HEK293T (cell line): ENCODE results near the gene ERCC1.
"Not testable (repeated sequence)": the region's sequence is repeated elsewhere in the genome, so short reads cannot be mapped to it uniquely, and the experiment has no call there.

Source experiments
- CTCF ChIA-PET: fragments of 350-600 bp; formaldehyde crosslinking; extraction: SDS; loops from one replicate; lab custom pipeline; 2021; ENCODE audit warnings: antibody characterized with exemption, inconsistent platforms; lab: Yijun Ruan, JAX
- POLR2A ChIA-PET: fragments of 350-600 bp; formaldehyde crosslinking; extraction: SDS; loops from one replicate; lab custom pipeline; 2020; ENCODE audit warnings: antibody characterized with exemption, inconsistent platforms; lab: Yijun Ruan, JAX
- DNase-seq: peaks from one replicate; pipeline ENCODE4 v3.0.0; 2012; ENCODE audit warnings: mixed read lengths; ENCODE audit errors: extremely low spot score
- ARNT ChIP-seq: fragments of 450-650 bp; IDR thresholded peaks from 2 replicates; pipeline ENCODE4 v1.6.1; 2017; ENCODE audit warnings: mild to moderate bottlenecking
- BHLHE40 ChIP-seq: fragments of 450-650 bp; IDR thresholded peaks from 2 replicates; pipeline ENCODE4 v1.6.1; 2016; ENCODE audit warnings: mild to moderate bottlenecking, moderate library complexity, borderline replicate concordance
- CTBP1 ChIP-seq: fragments of 450-650 bp; IDR thresholded peaks from 2 replicates; pipeline ENCODE4 v1.6.1; 2016; ENCODE audit warnings: borderline replicate concordance
- ELF4 ChIP-seq: fragments of 450-650 bp; IDR thresholded peaks from 2 replicates; pipeline ENCODE4 v1.6.1; 2017; ENCODE audit warnings: antibody characterized with exemption
- FOXA1 ChIP-seq: fragments of 450-650 bp; IDR thresholded peaks from 2 replicates; pipeline ENCODE4 v1.6.1; 2016; ENCODE audit warnings: mild to moderate bottlenecking
- FOXK2 ChIP-seq: fragments of 450-650 bp; IDR thresholded peaks from 2 replicates; pipeline ENCODE4 v1.6.1; 2016; ENCODE audit warnings: mild to moderate bottlenecking
- FOXM1 ChIP-seq: fragments of 450-650 bp; IDR thresholded peaks from 2 replicates; pipeline ENCODE4 v1.6.1; 2017; ENCODE audit warnings: mild to moderate bottlenecking, borderline replicate concordance
- HDGF ChIP-seq: fragments of 450-650 bp; IDR thresholded peaks from 2 replicates; pipeline ENCODE4 v1.6.1; 2017; ENCODE audit warnings: antibody characterized with exemption, borderline replicate concordance
- L3MBTL2 ChIP-seq: fragments of 450-650 bp; conservative IDR thresholded peaks from 2 replicates; pipeline ENCODE4 v1.6.1; 2016; ENCODE audit warnings: mild to moderate bottlenecking
- LEF1 ChIP-seq: fragments of 450-650 bp; IDR thresholded peaks from 2 replicates; pipeline ENCODE4 v1.6.1; 2017; ENCODE audit warnings: mild to moderate bottlenecking, borderline replicate concordance
- NFRKB ChIP-seq: fragments of 450-650 bp; IDR thresholded peaks from 2 replicates; pipeline ENCODE4 v1.6.1; 2016; ENCODE audit warnings: mild to moderate bottlenecking, moderate library complexity
- PKNOX1 ChIP-seq: fragments of 450-650 bp; IDR thresholded peaks from 2 replicates; pipeline ENCODE4 v1.6.1; 2016
- SP1 ChIP-seq: fragments of 450-650 bp; IDR thresholded peaks from 2 replicates; pipeline ENCODE4 v1.6.1; 2017
- SUZ12 ChIP-seq: fragments of 450-650 bp; IDR thresholded peaks from 2 replicates; pipeline ENCODE4 v1.6.1; 2016; ENCODE audit warnings: mild to moderate bottlenecking
- TARDBP ChIP-seq: fragments of 450-650 bp; IDR thresholded peaks from 2 replicates; pipeline ENCODE4 v1.6.1; 2016
- ZNF384 ChIP-seq: fragments of 450-650 bp; IDR thresholded peaks from 2 replicates; pipeline ENCODE4 v1.6.1; 2016

ERCC1 gene

GRCh38 chr19:45413497-45413896 lies 10.2 kb downstream of the ERCC1 start:
- no peak for DNase-seq
- ChIA-PET CTCF (no interaction called here), POLR2A (interaction anchor here (0.6 to 1.4 kb wide), 3 partner anchors 9 to 150 kb away, joined by 3 read pairs; no protein-coding TSS in a partner anchor)
- TF ChIP-seq SP1 = no peak
- no peak for TF ChIP-seq PKNOX1
- TF ChIP-seq ARNT = no peak
- TF ChIP-seq FOXA1 = no peak
- no peak for TF ChIP-seq CTBP1
- no peak for TF ChIP-seq BHLHE40
- TF ChIP-seq FOXK2 = no peak
- TF ChIP-seq LEF1 = no peak
- no peak for TF ChIP-seq ELF4
- TF ChIP-seq SUZ12 = no peak
- no peak for TF ChIP-seq FOXM1
- TF ChIP-seq TARDBP = no peak
- TF ChIP-seq ZNF384 = no peak
- no peak for TF ChIP-seq NFRKB
- no peak for TF ChIP-seq L3MBTL2
- no peak for TF ChIP-seq HDGF

- CTCF ChIA-PET, DNase-seq: not testable (repeated sequence)
- POLR2A ChIA-PET = interaction anchor here (0.9 kb wide), 1 partner anchor 66 kb away, joined by 3 read pairs; no protein-coding TSS in a partner anchor
Measured at GRCh38 chr19:45410330-45410729, 13.4 kb downstream of the ERCC1 start.

- TF ChIP-seq L3MBTL2 (no peak), FOXA1 (no peak), NFRKB (no peak), PKNOX1 (no peak), SUZ12 (no peak), LEF1 (no peak), FOXM1 (no peak), BHLHE40 (no peak), ARNT (no peak), TARDBP (no peak), SP1 (no peak)
- no peak for DNase-seq
- ChIA-PET POLR2A (interaction anchor here (0.9 to 1.0 kb wide), 2 partner anchors 40 to 65 kb away, joined by 3 to 6 read pairs; no protein-coding TSS in a partner anchor), CTCF (no interaction called here)
Measured at GRCh38 chr19:45409557-45409920, 14.2 kb downstream of the ERCC1 start.

- DNase-seq = no peak
- CTCF ChIA-PET = no interaction called here
- TF ChIP-seq CTBP1 (no peak), LEF1 (no peak), FOXA1 (no peak)
- POLR2A ChIA-PET = interaction anchor here (0.9 to 1.0 kb wide), 2 partner anchors 39 to 65 kb away, joined by 3 to 6 read pairs; no protein-coding TSS in a partner anchor
Measured at GRCh38 chr19:45408830-45409556, 14.7 kb downstream of the ERCC1 start.

- CTCF ChIA-PET = no interaction called here
- no peak for TF ChIP-seq FOXK2
- no peak for TF ChIP-seq ARNT
- TF ChIP-seq ZNF384 = no peak
- TF ChIP-seq CTBP1 = no peak
- no peak for TF ChIP-seq L3MBTL2
- TF ChIP-seq PKNOX1 = no peak
- TF ChIP-seq NFRKB = no peak
- TF ChIP-seq SP1 = no peak
- no peak for TF ChIP-seq HDGF
- no peak for TF ChIP-seq BHLHE40
- TF ChIP-seq FOXA1 = no peak
- TF ChIP-seq FOXM1 = no peak
- no peak for TF ChIP-seq SUZ12
- no peak for TF ChIP-seq ELF4
- no peak for TF ChIP-seq LEF1
- TF ChIP-seq TARDBP = no peak
- POLR2A ChIA-PET = no interaction called here
- no peak for DNase-seq
Measured at GRCh38 chr19:45408121-45408520, 15.6 kb downstream of the ERCC1 start.

GRCh38 chr19:45407585-45407984 lies 16.1 kb downstream of the ERCC1 start:
- DNase-seq, CTCF ChIA-PET: not testable (repeated sequence)
- POLR2A ChIA-PET = interaction anchor here (0.7 to 1.3 kb wide), 2 partner anchors 71 to 285 kb away, joined by 3 to 5 read pairs; partner anchors contain the start of gene QPCTL

GRCh38 chr19:45407091-45407375 lies 16.7 kb downstream of the ERCC1 start:
- TF ChIP-seq PKNOX1 (no peak), TARDBP (no peak), ELF4 (no peak), L3MBTL2 (no peak)
- CTCF ChIA-PET = no interaction called here
- POLR2A ChIA-PET = interaction anchor here (0.7 to 1.3 kb wide), 2 partner anchors 72 to 285 kb away, joined by 3 to 5 read pairs; partner anchors contain the start of gene QPCTL
- no peak for DNase-seq
